GM12878 (cell line): ENCODE measurements around the gene TXNDC5. TPM values are rescaled to one million over a fixed set of nuclear protein-coding genes. Genes with fewer than 3 reads are reported as not detected.
A peak's percentile ranks its signal among the peaks of the same experiment; 100 is the strongest.

Source experiments
- ATAC-seq: fragments of 200-7000 bp; cut with Tn5 transposase; 3 replicates; pipeline ENCODE4 v1.9.1; 2020; ENCODE audit warnings: mild to moderate bottlenecking, moderate library complexity
- Bru-seq: library from RNA; stranded (reverse); fragments of 400-500 nt; gene quantifications from one replicate; lab custom pipeline; 2021; lab: Mats Ljungman, UMichigan
- BruChase-seq, 2 experiments: library from RNA; stranded (reverse); fragments of 400-500 nt; gene quantifications; one replicate each; lab custom pipeline; 2021; lab: Mats Ljungman, UMichigan
- BruUV-seq: library from RNA; stranded (reverse); fragments of 400-500 nt; replicated peaks from 2 replicates; lab custom pipeline; 2021; lab: Mats Ljungman, UMichigan
- CTCF ChIA-PET: fragments of 300-600 bp; sonication (Branson Sonifier 250); formaldehyde crosslinking; extraction: SDS; loops from one replicate; lab custom pipeline; 2021; ENCODE audit warnings: inconsistent platforms; lab: Yijun Ruan, JAX
- POLR2A ChIA-PET: fragments of 350-600 bp; formaldehyde crosslinking; extraction: SDS; loops from one replicate; lab custom pipeline; 2021; ENCODE audit warnings: inconsistent platforms; lab: Charles Lee
- RAD21 ChIA-PET: fragments of 300-600 bp; sonication (Branson Sonifier 250); formaldehyde crosslinking; loops from one replicate; lab custom pipeline; 2023; ENCODE audit warnings: antibody characterized with exemption; ENCODE audit not compliant: unreplicated experiment; lab: Charles Lee
- SMC1A ChIA-PET: fragments of 300-600 bp; sonication (Branson Sonifier 250); formaldehyde crosslinking; loops from one replicate; lab custom pipeline; 2023; ENCODE audit not compliant: unreplicated experiment, uncharacterized antibody; lab: Charles Lee
- DNase-seq: peaks from one replicate; pipeline ENCODE4 v3.0.0-alpha.2; 2011; ENCODE audit warnings: low read depth, low spot score
- FAIRE-seq: peaks from 3 replicates; lab custom pipeline; 2011; peaks lifted over from hg19 to GRCh38; lab: Jason Lieb, UNC
- H2AFZ ChIP-seq: 2 replicates; pipeline ENCODE4 v1.6.0; 2011; ENCODE audit warnings: low read depth, low read length, control low read depth; ENCODE audit not compliant: control insufficient read depth
- H3K27ac ChIP-seq: 2 replicates; pipeline ENCODE4 v1.5.1; 2011; ENCODE audit warnings: control low read depth; ENCODE audit not compliant: control insufficient read depth, insufficient read depth
- H3K27me3 ChIP-seq, 2 experiments: replicated peaks in 1 of 2; 2 replicates each; pipeline versions ENCODE4 v1.6.0 to v1.6.1; 2011; ENCODE audit warnings: low read length in 1 of 2; ENCODE audit not compliant: control insufficient read depth in 2 of 2, insufficient read depth in 2 of 2
- H3K36me3 ChIP-seq, 2 experiments: 2 replicates each; pipeline ENCODE4 v1.5.1; 2011; ENCODE audit warnings: low read length in 1 of 2; ENCODE audit not compliant: control insufficient read depth in 2 of 2, insufficient read depth in 2 of 2
- H3K4me1 ChIP-seq: 2 replicates; pipeline ENCODE4 v1.6.1; 2011; ENCODE audit warnings: mild to moderate bottlenecking, low read length, moderate library complexity, mixed read lengths; ENCODE audit not compliant: control insufficient read depth, insufficient read depth
- H3K4me2 ChIP-seq: 2 replicates; pipeline ENCODE4 v1.6.0; 2011; ENCODE audit warnings: control low read depth; ENCODE audit not compliant: control insufficient read depth, insufficient read depth
- H3K4me3 ChIP-seq: fragments of 200-600 bp; sonication (generic); 2 replicates; pipeline ENCODE4 v1.5.1; 2016
- H3K79me2 ChIP-seq: 2 replicates; pipeline ENCODE4 v1.6.0; 2011; ENCODE audit warnings: low read length; ENCODE audit not compliant: control insufficient read depth, insufficient read depth
- H3K9ac ChIP-seq: 2 replicates; pipeline ENCODE4 v1.8.0; 2011; ENCODE audit warnings: low read length, control low read depth, mixed read lengths; ENCODE audit not compliant: control insufficient read depth, insufficient read depth
- H3K9me3 ChIP-seq: replicated peaks from 3 replicates; pipeline ENCODE4 v1.5.1; 2011; ENCODE audit warnings: mild to moderate bottlenecking, low read length; ENCODE audit not compliant: control insufficient read depth, insufficient read depth
- H4K20me1 ChIP-seq: 2 replicates; pipeline ENCODE4 v1.6.0; 2011; ENCODE audit not compliant: control insufficient read depth, insufficient read depth
- EED ChIP-seq: sonication (generic); IDR thresholded peaks from 2 replicates; pipeline ENCODE4 v1.6.1; 2016; ENCODE audit warnings: antibody characterized with exemption, low read depth
- GABPA ChIP-seq: IDR thresholded peaks from 2 replicates; pipeline ENCODE4 v1.6.1; 2014; ENCODE audit warnings: antibody characterized with exemption, low read depth, mild to moderate bottlenecking, inconsistent platforms
- HDAC2 ChIP-seq: fragments of 200-600 bp; sonication (generic); IDR thresholded peaks from 2 replicates; pipeline ENCODE4 v1.6.1; 2017
- IRF5 ChIP-seq: fragments of 450-650 bp; IDR thresholded peaks from 2 replicates; pipeline ENCODE4 v1.6.1; 2017; ENCODE audit warnings: borderline replicate concordance
- KDM1A ChIP-seq: fragments of 200-600 bp; sonication (generic); IDR thresholded peaks from 2 replicates; pipeline ENCODE4 v1.6.1; 2016; ENCODE audit warnings: borderline replicate concordance
- KLF5 ChIP-seq: fragments of 450-650 bp; IDR thresholded peaks from 2 replicates; pipeline ENCODE4 v1.6.1; 2014; ENCODE audit warnings: mild to moderate bottlenecking; ENCODE audit not compliant: partially characterized antibody
- LARP7 ChIP-seq: fragments of 450-650 bp; IDR thresholded peaks from 2 replicates; pipeline ENCODE4 v1.6.1; 2017; ENCODE audit warnings: mild to moderate bottlenecking
- PAX5 ChIP-seq: IDR thresholded peaks from 2 replicates; pipeline ENCODE4 v1.6.1; 2011; ENCODE audit warnings: low read depth, low read length, borderline replicate concordance
- POLR2AphosphoS2 ChIP-seq: IDR thresholded peaks from 2 replicates; pipeline ENCODE4 v1.6.1; 2011; ENCODE audit warnings: low read depth, mild to moderate bottlenecking, low read length, improper control_type of control experiment, moderate library complexity
- RB1 ChIP-seq: fragments of 450-650 bp; formaldehyde crosslinking; IDR thresholded peaks from 2 replicates; pipeline ENCODE4 v1.6.1; 2017; ENCODE audit warnings: mild to moderate bottlenecking, borderline replicate concordance
- RELA ChIP-seq: fragments of 450-650 bp; IDR thresholded peaks from 2 replicates; pipeline ENCODE4 v1.8.0; 2014; ENCODE audit warnings: borderline replicate concordance; ENCODE audit not compliant: partially characterized antibody
- TBL1XR1 ChIP-seq: IDR thresholded peaks from 2 replicates; pipeline ENCODE4 v1.6.1; 2012; ENCODE audit warnings: low read depth, low read length, improper control_type of control experiment
- USF2 ChIP-seq: IDR thresholded peaks from 2 replicates; pipeline ENCODE4 v1.6.1; 2011; ENCODE audit warnings: low read depth, low read length, improper control_type of control experiment, borderline replicate concordance
- ZBTB33 ChIP-seq: fragments of 450-650 bp; IDR thresholded peaks from 2 replicates; pipeline ENCODE4 v1.6.1; 2017; ENCODE audit warnings: mild to moderate bottlenecking
- ZNF207 ChIP-seq: fragments of 450-650 bp; IDR thresholded peaks from 2 replicates; pipeline ENCODE4 v1.6.1; 2014; ENCODE audit warnings: antibody characterized with exemption, mild to moderate bottlenecking, borderline replicate concordance
- WGBS: methylation state at CpG from one replicate; pipeline ENCODE4 v1.1.6; 2016; ENCODE audit warnings: low lambda C conversion rate; ENCODE audit not compliant: insufficient replicate concordance, insufficient coverage; ENCODE audit errors: missing lambda C conversion rate; 5-methylcytosine and 5-hydroxymethylcytosine counted together
- in situ Hi-C: fragments of 300-500 bp; cut with MboI; formaldehyde crosslinking; loops from 9 replicates; pipeline ENCODE4 v1.14.3; 2018; ENCODE audit warnings: mixed read lengths
- intact Hi-C: fragments of 100-400 bp; cut with micrococcal nuclease; formaldehyde crosslinking; loops from one replicate; pipeline ENCODE4 v1.14.2; 2022; ENCODE audit not compliant: unreplicated experiment
- long read RNA-seq, 2 experiments: library from polyadenylated mRNA; unstranded; transcript quantifications; one replicate each; pipeline ENCODE4 v2.0.0, GENCODE V29; 2019 to 2020
- polyA minus RNA-seq, 3 experiments: library from RNA; depleted of rRNA, polyadenylated mRNA; stranded (reverse); fragments of >200 nt; gene quantifications; 2 replicates each; pipeline ENCODE4 v1.2.3, GENCODE V29; 2011
- polyA plus RNA-seq, 11 experiments: library from polyadenylated mRNA; depleted of rRNA in 4 of 11; unstranded in 6 of 11; stranded (reverse) in 5 of 11; fragments of >200 nt; fragmentation: Nextera tagmentation in 4 of 11; fragmentation: Illumina TruSeq in 1 of 11; extraction: Ambion mirVana in 4 of 11; extraction: Trizol in 1 of 11; gene quantifications; 1 replicate in 1 of 11; 2 replicates in 10 of 11; pipeline versions ENCODE4 v1.2.1 to v1.2.3, GENCODE V29; 2011 to 2016; ENCODE audit warnings: inconsistent platforms in 2 of 11, missing spikeins in 2 of 11, low read depth in 1 of 11
- total RNA-seq, 4 experiments: library from RNA; depleted of rRNA in 3 of 4; stranded (reverse); fragments of >200 nt in 3 of 4; fragmentation: Illumina TruSeq in 1 of 4; extraction: Trizol in 1 of 4; gene quantifications; 2 replicates each; pipeline versions ENCODE4 v1.2.1 to v1.2.3, GENCODE V29; 2013 to 2021

TXNDC5 gene
- total RNA-seq (2013; cell fraction: nucleolus; rRNA removed), result 52.5 and 54.0 TPM in 2 replicates
- total RNA-seq (2014; rRNA removed), result 173 and 181 TPM in 2 replicates
- 128 and 143 TPM in 2 replicates for total RNA-seq (2014; rRNA removed; fragmentation: Illumina TruSeq; extraction: Trizol)
- 131 and 143 TPM in 2 replicates for total RNA-seq (2021)
- 122 TPM for polyA plus RNA-seq (2011; ENCODE audit: low read depth)
- polyA plus RNA-seq (2011; rRNA removed), result 38.2 and 50.1 TPM in 2 replicates
- 47.0 and 47.9 TPM in 2 replicates for polyA plus RNA-seq (2011; cell fraction: cytosol; rRNA removed)
- polyA plus RNA-seq (2011; cell fraction: nucleus; rRNA removed), result 30.6 and 39.9 TPM in 2 replicates
- 117 and 141 TPM in 2 replicates for polyA plus RNA-seq (2012)
- polyA plus RNA-seq (2014; fragmentation: Illumina TruSeq; extraction: Trizol), result 135 and 145 TPM in 2 replicates
- 10 to 100 TPM; 38.1 to 46.7 TPM for polyA plus RNA-seq (2014; fragmentation: Nextera tagmentation; extraction: Ambion mirVana)
- polyA plus RNA-seq (2014; rRNA removed), result 122 and 129 TPM in 2 replicates
- 100 to 1,000 TPM in 1 of 2 experiments, 1 to 10 TPM in 1; 7.2 to 165 TPM for polyA plus RNA-seq (2016; fragmentation: Nextera tagmentation; extraction: Ambion mirVana)
- 39.4 and 40.8 TPM in 2 replicates for polyA minus RNA-seq (2011; rRNA and poly(A)+ RNA removed)
- polyA minus RNA-seq (2011; cell fraction: cytosol; rRNA and poly(A)+ RNA removed), result 15.0 and 18.6 TPM in 2 replicates
- polyA minus RNA-seq (2011; cell fraction: nucleus; rRNA and poly(A)+ RNA removed), result 9.7 and 14.4 TPM in 2 replicates
- Bru-seq, nascent RNA, result percentile 72 among the genes with signal in this experiment
- BruChase-seq, experiment 1, labeled RNA remaining after a 6-hour chase, result percentile 96 among the genes with signal in this experiment
- percentile 87 among the genes with signal in this experiment for BruChase-seq, experiment 2, labeled RNA remaining after a 2-hour chase
- long read RNA-seq, experiment 1, partial matches to known transcripts, result 1 of 2 reads
- long read RNA-seq, experiment 1, other reads (novel, unspliced or antisense), result 1 of 2 reads
- long read RNA-seq, experiment 2, partial matches to known transcripts, result 4 of 18 reads
- long read RNA-seq, experiment 2, other reads (novel, unspliced or antisense), result 2 of 18 reads

- Histone ChIP-seq H4K20me1 (peaks cover 6% of the 10 kb centered on the region; the same call in 1 of the 2 replicates), H3K4me2 (peak within 1 kb of the TSS; percentile 92), H3K9me3 (no peaks in the 10 kb centered on the region; the same call in 2 of the 3 replicates), H3K9ac (peak within 1 kb of the TSS; percentile 83), H3K27ac (peak within 1 kb of the TSS; percentile 47), H3K36me3 (0 out of 4 replicates have a peak, but pooled peaks cover 0 to 10% of the 10 kb centered on the region in 2 experiments), H3K79me2 (peaks cover 41% of the 10 kb centered on the region), H2AFZ (peak within 1 kb of the TSS; percentile 62), H3K4me3 (peak within 1 kb of the TSS; percentile 83), H3K27me3 (peaks cover 0 to 3% of the 10 kb centered on the region in 2 experiments; a peak in 2 of 4 replicates), H3K4me1 (peaks cover 55% of the 10 kb centered on the region)
- CTCF ChIA-PET, result interaction anchor here (0.6 to 0.8 kb wide), 2 partner anchors 49 to 158 kb away, joined by 3 to 4 read pairs; no protein-coding TSS in a partner anchor
- RAD21 ChIA-PET, result interaction anchor here (1.3 to 1.7 kb wide), 2 partner anchors 23 to 29 kb away, joined by 3 read pairs; no protein-coding TSS in a partner anchor
- WGBS, result 2% methylated on average over 26 of the region's 75 CpGs
- no peak for DNase-seq
- BruUV-seq, result TSS peak; percentile 74
- intact Hi-C loops, result no loop called here
- FAIRE-seq, result no peak
- peak; percentile 83 for ATAC-seq
- SMC1A ChIA-PET, result interaction anchor here (1.2 kb wide), 1 partner anchor 23 kb away, joined by 3 read pairs; no protein-coding TSS in a partner anchor
- in situ Hi-C loops, result no loop called here
- POLR2A ChIA-PET, result no interaction called here
- no peak for TF ChIP-seq IRF5
- TF ChIP-seq RB1, result no peak
- no peak for TF ChIP-seq USF2
- no peak for TF ChIP-seq PAX5
- no peak for TF ChIP-seq KDM1A
- no peak for TF ChIP-seq EED
- no peak for TF ChIP-seq KLF5
- TF ChIP-seq TBL1XR1, result no peak
- TF ChIP-seq POLR2AphosphoS2, result no peak
- no peak for TF ChIP-seq ZNF207
- TF ChIP-seq GABPA, result no peak
- no peak for TF ChIP-seq HDAC2
- TF ChIP-seq RELA, result no peak
- no peak for TF ChIP-seq ZBTB33
- 0 out of 2 replicates have a peak, but pooled peaks have one; percentile 17 for TF ChIP-seq LARP7
Measured at GRCh38 chr6:7910654-7911344, at the start of gene TXNDC5. TXNDC5 (minus strand) TSS chr6:7910788; CDS start chr6:7910776, 12 bp downstream.
